ENCODE measurements around the gene NIFK.

NIFK gene

DNA sequence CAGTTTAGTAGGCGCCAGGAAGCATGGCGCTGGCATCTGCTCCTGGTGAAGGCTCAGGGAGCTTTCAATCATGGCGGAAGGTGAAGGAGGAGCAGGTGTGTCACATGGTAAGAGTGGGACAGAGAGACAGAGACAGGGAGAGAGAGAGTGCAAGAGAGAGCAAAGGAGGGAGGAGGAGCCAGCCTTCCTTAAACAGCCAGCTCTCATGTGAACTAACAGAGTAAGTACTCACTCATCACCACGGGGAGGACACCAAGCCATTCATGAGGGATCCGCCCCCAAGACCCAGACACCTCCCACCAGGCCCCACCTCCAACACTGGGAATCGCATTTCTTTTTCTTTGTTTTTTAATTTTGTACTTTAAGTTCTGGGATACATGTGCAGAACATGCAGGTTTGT is 46.6 kb downstream of the NIFK start:
- TF ChIP-seq POLR2A (IDR thresholded peaks at IDR 0.05; ENCODE audit: low read depth, low read length) = no peak
- DNase-seq (ENCODE audit: insufficient read length, low spot score) = no peak
- no peak for FAIRE-seq

DNA sequence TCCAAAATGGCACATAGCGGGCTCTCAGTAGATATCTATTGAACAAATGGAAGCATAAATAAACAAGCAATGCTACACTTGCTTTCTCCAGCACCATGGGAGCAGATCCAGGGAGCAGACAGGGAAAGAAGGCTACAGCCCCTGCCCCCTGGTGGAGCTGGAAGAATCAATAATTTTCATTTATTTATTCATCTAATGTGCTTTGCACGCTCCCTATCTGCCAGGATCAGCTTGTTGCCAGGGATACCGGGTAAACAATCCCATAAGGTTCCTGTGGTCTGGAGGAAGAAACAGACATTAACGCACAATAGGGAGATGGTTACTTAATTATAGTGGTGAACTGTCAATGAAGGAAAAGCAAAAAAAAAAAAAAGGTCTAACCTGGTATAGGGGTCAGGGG is 47.3 kb downstream of the NIFK start:
- no peak for DNase-seq (ENCODE audit: insufficient read length, low spot score)
- no peak for TF ChIP-seq POLR2A (IDR thresholded peaks at IDR 0.05; ENCODE audit: low read depth, low read length)
- no peak for FAIRE-seq

DNA sequence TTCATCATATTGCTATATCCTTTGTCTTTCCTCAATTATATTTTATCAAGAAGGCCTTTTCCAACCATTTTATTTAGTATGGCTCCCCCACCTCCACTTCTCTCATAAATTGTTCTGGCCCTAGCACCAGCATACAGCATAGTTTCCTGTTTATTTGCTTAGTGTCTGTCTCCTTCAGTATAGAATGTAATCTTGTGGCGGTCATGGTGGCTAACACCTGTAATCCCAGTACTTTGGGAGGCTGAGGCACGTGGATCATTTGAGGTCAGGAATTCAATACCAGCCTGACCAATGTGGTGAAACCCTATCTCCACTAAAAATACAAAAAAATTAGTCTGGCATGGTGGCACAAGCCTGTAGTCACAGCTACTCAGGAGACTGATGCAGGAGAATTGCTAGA is 47.9 kb downstream of the NIFK start:
- DNase-seq (ENCODE audit: insufficient read length, low spot score) (no peak), FAIRE-seq (no peak)
- TF ChIP-seq POLR2A (IDR thresholded peaks at IDR 0.05; ENCODE audit: low read depth, low read length) = no peak

DNA sequence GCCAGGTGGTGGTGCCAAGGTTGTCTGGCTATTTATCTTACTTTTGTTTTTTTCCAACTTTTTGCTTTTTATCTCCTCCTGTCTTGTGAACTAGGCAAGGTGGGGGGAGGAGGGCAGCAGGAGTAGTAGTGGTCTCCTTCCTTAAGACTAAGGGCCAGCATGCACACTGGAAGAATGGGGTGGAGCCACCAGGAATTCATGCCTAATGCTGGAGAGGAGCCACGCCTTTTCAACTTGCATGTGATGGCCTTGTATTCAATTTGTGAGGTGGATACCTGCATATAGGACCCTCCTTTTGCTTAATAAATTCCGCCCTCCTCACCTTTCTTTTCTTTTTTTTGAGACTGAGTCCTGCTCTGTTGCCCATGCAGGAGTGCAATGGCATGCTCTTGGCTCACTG is 49.8 kb downstream of the NIFK start:
- no peak for TF ChIP-seq POLR2A (IDR thresholded peaks at IDR 0.05; ENCODE audit: low read depth, low read length)
- FAIRE-seq (no peak), DNase-seq (ENCODE audit: insufficient read length, low spot score) (no peak)

DNA sequence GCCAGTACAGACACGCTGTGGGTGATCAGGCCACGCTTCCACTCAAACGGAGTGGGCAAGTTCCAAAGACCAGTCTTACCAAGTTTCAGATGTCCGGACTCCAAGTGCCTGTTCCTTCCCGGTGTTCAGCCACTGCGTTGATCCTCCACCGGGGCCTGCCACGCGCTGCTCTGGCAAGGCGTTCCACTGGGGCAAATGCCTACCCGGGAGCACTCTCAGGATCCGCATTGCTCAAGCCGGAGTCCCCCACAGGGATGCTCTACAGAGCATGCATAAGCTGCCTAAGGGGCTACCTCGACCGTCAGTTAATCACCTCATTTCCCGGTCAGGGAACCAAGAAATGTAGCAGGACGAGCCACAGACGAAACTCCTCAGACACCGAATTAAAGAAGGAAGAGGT is 50.5 kb downstream of the NIFK start:
- no peak for FAIRE-seq
- no peak for TF ChIP-seq POLR2A (IDR thresholded peaks at IDR 0.05; ENCODE audit: low read depth, low read length)
- DNase-seq (ENCODE audit: insufficient read length, low spot score) = no peak

DNA sequence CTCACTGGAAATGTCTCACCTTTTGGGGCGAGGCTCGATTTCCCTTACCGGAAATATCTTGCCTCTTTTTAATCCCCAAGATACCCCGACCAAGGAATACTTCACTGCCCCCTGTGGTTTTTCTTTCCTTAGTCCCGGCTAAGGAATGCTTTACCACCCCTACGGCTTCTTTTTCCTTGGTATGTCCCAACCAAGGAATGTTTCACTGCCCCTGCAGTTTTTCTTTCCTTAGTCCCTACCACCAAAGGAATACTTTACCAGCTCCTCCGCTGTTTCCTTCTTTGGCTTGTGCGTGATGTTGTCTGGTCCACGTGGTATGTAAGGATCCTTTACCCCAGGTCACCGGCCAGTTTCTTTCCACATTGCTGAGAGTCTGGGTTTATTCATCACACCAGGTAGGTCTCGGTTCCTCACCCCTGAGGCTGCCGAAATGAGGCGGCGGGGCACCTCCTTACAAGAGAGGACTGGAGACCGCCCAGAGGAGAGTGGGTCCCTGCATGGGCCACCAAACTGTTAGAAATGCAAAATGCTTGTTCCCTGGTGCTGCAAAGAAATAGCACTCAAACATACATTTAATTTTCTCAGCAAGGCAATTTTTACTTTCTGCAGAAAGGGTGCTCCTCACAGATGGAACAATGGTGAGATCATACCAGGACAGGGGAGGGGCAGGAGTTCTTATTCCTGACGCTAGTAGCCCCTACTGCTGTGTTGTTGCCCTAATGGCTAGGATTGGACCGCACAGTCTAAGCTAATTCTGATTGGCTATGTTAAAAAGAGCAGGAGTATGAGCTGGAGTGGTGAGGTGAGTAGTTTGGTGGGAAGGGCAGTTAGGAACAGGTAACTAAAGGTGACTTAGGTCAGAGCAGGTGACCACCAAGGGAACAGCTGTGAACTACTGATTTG is 54.0 kb downstream of the NIFK start:
- no peak for FAIRE-seq
- no peak for DNase-seq (ENCODE audit: insufficient read length, low spot score)
- TF ChIP-seq POLR2A (IDR thresholded peaks at IDR 0.05; ENCODE audit: low read depth, low read length) = no peak

DNA sequence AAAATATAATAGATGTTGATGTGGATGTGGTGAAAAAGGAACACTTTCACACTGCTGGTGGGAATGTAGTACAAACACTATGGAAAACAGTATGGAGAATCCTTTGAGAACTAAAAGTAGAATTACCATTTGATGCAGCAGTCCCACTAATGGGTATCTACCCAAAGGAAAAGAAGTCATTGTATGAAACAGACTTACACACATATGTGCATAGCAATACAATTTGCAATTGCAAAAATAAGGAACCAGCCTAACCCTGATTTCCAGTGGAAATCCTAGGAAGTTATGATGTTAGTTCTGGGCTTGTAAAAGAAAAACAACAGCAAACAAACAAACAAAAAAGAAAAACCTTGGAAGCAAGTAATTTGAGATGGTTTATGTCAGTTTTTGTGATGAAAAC is 58.8 kb downstream of the NIFK start:
- FAIRE-seq (no peak), DNase-seq (ENCODE audit: insufficient read length, low spot score) (no peak)
- TF ChIP-seq POLR2A (IDR thresholded peaks at IDR 0.05; ENCODE audit: low read depth, low read length) = no peak

Measured in H54 (cell line).